ENCODE measurements around the gene NOXA1.

DNA sequence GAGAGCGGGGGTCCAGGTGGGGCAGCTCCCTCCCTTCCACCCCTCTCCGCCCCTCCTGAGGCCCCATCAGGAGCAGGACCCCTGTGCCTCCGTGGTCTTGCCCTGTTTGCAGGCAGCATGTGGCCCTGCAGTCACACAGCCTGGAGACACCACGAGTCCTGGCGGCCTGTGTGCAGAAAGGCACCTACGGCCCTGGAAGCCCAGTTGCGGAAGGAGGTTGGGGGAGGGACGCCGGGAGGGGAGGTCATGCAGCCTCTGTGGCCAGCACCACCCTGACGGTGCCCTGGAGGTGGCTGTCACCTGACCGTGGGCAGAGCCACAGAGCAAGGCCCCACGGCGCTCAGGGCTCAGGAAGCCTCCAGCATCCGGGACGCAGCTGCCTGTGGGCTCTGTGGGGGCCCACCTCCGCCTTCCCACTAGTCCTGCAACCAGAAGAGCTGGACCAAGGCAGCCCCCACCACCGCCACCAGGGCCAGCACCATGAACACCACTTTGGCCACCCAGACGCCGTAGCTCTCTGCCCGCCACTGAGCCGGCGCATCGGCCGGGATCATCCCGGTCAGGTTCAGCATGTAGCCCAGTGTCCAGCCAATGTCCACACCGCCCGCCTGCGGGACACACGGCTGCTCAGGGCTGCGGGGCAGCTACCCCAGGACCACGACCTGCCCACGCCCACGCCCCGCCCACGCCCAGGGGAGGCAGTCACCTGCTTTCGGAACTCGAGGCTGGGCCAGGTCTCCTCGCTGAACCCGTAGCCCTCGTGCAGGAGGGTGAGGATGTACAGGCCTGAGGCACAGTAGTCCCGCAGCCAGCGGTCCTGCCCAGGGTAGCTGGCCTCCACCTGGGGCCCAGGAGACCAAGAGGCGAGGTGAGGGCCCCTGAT lies 11.5 kb downstream of the NOXA1 start:
- TF ChIP-seq ZNF274 (IDR thresholded peaks at IDR 0.05; ENCODE audit: low read depth, low read length): no peak
- no peak for TF ChIP-seq YY1 (IDR thresholded peaks at IDR 0.05; ENCODE audit: insufficient read depth, insufficient read length)
- TF ChIP-seq SUZ12 (IDR thresholded peaks at IDR 0.05; ENCODE audit: extremely low read depth, insufficient read depth, insufficient read length): no peak

Data from NT2/D1 (cell line).